ENCODE results near the gene GMDS. TPM values are rescaled to one million over a fixed set of nuclear protein-coding genes. Genes with fewer than 3 reads are reported as not detected.

GMDS gene
- total RNA-seq, 4 donors from 2014 or later: 8.7 to 23.1 (median 18.4) TPM

- intact Hi-C loops (cut with DNase I; ENCODE audit: low total_unique reads): no loop called here
- DNase-seq (ENCODE audit: low spot score in 2 of 2): no peak
- H3K4me3 ChIP-seq (ENCODE audit: low read depth, poor library complexity, severe bottlenecking): no peak overlapping the region
- TF ChIP-seq CTCF (IDR thresholded peaks at IDR 0.05) (no peak), POLR2A (IDR thresholded peaks at IDR 0.05) (no peak)
- WGBS, 2 donors: 60 to 66% methylated on average over 8 of the region's 8 CpGs
Observed at GRCh38 chr6:1702580-1703051, 542.8 kb downstream of the GMDS start.

- WGBS, 2 donors: 67 to 70% methylated on average over 12 of the region's 12 CpGs
- intact Hi-C loops (cut with DNase I; ENCODE audit: low total_unique reads): no loop called here
- DNase-seq (ENCODE audit: low spot score in 2 of 2): peak in 1 of 2 donors; percentile 49
- H3K4me3 ChIP-seq (ENCODE audit: low read depth, poor library complexity, severe bottlenecking): no peak overlapping the region
- TF ChIP-seq POLR2A (IDR thresholded peaks at IDR 0.05) (no peak), CTCF (IDR thresholded peaks at IDR 0.05) (no peak)
Observed at GRCh38 chr6:1701668-1702353, 543.6 kb downstream of the GMDS start.

- WGBS, 2 donors: 88 to 89% methylated on average over 11 of the region's 11 CpGs
- intact Hi-C loops (cut with DNase I; ENCODE audit: low total_unique reads): no loop called here
Observed at GRCh38 chr6:1700278-1700967, 545.0 kb downstream of the GMDS start.

GRCh38 chr6:1698527-1698926, 546.9 kb downstream of the GMDS start:
- no peak overlapping the region for H3K4me3 ChIP-seq (ENCODE audit: low read depth, poor library complexity, severe bottlenecking)
- intact Hi-C loops (cut with DNase I; ENCODE audit: low total_unique reads): no loop called here
- DNase-seq (ENCODE audit: low spot score in 2 of 2): no peak
- TF ChIP-seq POLR2A (IDR thresholded peaks at IDR 0.05): no peak
- TF ChIP-seq CTCF (IDR thresholded peaks at IDR 0.05): no peak
- WGBS, 2 donors: 82 to 86% methylated on average over 11 of the region's 11 CpGs

More at GRCh38 chr6:1700278-1700967, 545.0 kb downstream of the GMDS start:
- TF ChIP-seq POLR2A (IDR thresholded peaks at IDR 0.05) (no peak), CTCF (IDR thresholded peaks at IDR 0.05) (no peak)
- DNase-seq (ENCODE audit: low spot score in 2 of 2): no peak
- H3K4me3 ChIP-seq (ENCODE audit: low read depth, poor library complexity, severe bottlenecking): no peak overlapping the region

- peak in 1 of 2 donors; percentile 59 for DNase-seq (ENCODE audit: low spot score in 2 of 2)
- TF ChIP-seq CTCF (IDR thresholded peaks at IDR 0.05) (no peak), POLR2A (IDR thresholded peaks at IDR 0.05) (no peak)
- WGBS, 2 donors: 92 to 98% methylated on average over 10 of the region's 10 CpGs
- H3K4me3 ChIP-seq (ENCODE audit: low read depth, poor library complexity, severe bottlenecking): no peak overlapping the region
- intact Hi-C loops (cut with DNase I; ENCODE audit: low total_unique reads): no loop called here
Observed at GRCh38 chr6:1697688-1698351, 547.6 kb downstream of the GMDS start.
